H1 (cell line): ENCODE data around the gene ATG7.

Source experiments
- ATF3 ChIP-seq: IDR thresholded peaks from 2 replicates; pipeline ENCODE4 v1.6.1; 2011; ENCODE audit warnings: low read depth, mild to moderate bottlenecking, low read length; ENCODE audit not compliant: insufficient read depth
- EZH2 ChIP-seq: fragments of 200-600 bp; sonication (generic); IDR thresholded peaks from 2 replicates; pipeline ENCODE4 v1.7.1; 2012; ENCODE audit warnings: low read depth, mild to moderate bottlenecking, moderate library complexity, low read length, inconsistent platforms; ENCODE audit not compliant: severe bottlenecking
- ZNF274 ChIP-seq: IDR thresholded peaks from 2 replicates; pipeline ENCODE4 v1.7.0; 2012; ENCODE audit warnings: low read length, borderline replicate concordance; ENCODE audit errors: extremely low read depth
- TF ChIP-seq, protein P1 (sequence below): IDR thresholded peaks from 2 replicates; pipeline ENCODE4 v1.6.1; 2012; ENCODE audit warnings: low read length, inconsistent platforms
- TF ChIP-seq, protein P2 (sequence below), 3 experiments: IDR thresholded peaks; 1 replicate in 2 of 3; 2 replicates in 1 of 3; pipeline versions ENCODE4 v1.5.1 to v1.6.1; 2011; ENCODE audit warnings: low read length in 3 of 3, mild to moderate bottlenecking in 3 of 3, inconsistent platforms in 2 of 3, low read depth in 1 of 3, moderate library complexity in 1 of 3; ENCODE audit not compliant: insufficient read depth in 1 of 3; ENCODE audit errors: control extremely low read depth in 1 of 3

DNA sequence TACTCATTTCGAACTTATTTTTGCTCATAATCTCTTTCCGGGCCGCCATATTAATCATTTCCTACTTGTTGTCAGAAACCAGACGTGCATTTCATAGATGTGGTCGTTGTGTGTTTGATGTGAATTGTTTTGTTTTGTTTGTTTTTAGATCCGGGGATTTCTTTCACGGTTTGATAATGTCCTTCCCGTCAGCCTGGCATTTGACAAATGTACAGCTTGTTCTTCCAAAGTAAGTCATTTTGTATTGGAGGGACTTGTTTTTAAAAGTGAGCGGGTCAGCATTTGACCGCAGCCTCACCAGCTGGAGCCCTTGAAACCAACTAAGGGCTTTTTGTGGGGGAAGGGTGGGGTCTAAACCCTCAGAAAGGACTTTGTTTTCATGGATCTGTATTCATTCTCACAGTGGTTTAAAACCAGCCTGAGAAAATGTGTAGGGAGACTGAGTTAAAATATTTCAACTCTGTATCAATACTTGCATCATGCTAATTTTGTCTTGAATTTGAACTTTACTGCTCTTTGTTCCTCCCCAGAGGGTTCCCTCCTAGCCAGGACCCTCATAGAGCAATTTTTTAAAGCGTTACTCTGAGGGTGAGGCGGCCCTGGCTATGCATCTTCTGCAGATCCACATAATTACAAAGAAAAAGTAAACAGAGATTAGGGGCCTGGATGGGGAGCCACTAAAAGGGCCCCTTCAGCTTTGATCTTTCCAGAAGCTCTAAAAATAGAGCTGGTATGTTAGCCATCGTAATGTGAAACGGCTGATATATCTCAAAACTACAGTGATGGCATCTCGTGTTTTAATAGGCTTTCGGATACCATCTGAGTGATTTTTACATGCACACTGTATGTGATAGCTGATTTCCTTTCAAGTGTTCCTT lies 107.9 kb downstream of the ATG7 start:
- TF ChIP-seq ZNF274 (no peak), EZH2 (no peak), ATF3 (no peak)
- TF ChIP-seq, protein P1, sequence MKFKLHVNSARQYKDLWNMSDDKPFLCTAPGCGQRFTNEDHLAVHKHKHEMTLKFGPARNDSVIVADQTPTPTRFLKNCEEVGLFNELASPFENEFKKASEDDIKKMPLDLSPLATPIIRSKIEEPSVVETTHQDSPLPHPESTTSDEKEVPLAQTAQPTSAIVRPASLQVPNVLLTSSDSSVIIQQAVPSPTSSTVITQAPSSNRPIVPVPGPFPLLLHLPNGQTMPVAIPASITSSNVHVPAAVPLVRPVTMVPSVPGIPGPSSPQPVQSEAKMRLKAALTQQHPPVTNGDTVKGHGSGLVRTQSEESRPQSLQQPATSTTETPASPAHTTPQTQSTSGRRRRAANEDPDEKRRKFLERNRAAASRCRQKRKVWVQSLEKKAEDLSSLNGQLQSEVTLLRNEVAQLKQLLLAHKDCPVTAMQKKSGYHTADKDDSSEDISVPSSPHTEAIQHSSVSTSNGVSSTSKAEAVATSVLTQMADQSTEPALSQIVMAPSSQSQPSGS: no peak
- TF ChIP-seq, protein P2, sequence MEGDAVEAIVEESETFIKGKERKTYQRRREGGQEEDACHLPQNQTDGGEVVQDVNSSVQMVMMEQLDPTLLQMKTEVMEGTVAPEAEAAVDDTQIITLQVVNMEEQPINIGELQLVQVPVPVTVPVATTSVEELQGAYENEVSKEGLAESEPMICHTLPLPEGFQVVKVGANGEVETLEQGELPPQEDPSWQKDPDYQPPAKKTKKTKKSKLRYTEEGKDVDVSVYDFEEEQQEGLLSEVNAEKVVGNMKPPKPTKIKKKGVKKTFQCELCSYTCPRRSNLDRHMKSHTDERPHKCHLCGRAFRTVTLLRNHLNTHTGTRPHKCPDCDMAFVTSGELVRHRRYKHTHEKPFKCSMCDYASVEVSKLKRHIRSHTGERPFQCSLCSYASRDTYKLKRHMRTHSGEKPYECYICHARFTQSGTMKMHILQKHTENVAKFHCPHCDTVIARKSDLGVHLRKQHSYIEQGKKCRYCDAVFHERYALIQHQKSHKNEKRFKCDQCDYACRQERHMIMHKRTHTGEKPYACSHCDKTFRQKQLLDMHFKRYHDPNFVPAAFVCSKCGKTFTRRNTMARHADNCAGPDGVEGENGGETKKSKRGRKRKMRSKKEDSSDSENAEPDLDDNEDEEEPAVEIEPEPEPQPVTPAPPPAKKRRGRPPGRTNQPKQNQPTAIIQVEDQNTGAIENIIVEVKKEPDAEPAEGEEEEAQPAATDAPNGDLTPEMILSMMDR (IDR thresholded peaks at IDR 0.05; ENCODE audit: control extremely low read depth in 1 of 3, insufficient read depth in 1 of 3, low read depth in 1 of 3, low read length in 3 of 3): no peak
